ENCODE results near the gene TAF15.

- TF ChIP-seq, protein P1, sequence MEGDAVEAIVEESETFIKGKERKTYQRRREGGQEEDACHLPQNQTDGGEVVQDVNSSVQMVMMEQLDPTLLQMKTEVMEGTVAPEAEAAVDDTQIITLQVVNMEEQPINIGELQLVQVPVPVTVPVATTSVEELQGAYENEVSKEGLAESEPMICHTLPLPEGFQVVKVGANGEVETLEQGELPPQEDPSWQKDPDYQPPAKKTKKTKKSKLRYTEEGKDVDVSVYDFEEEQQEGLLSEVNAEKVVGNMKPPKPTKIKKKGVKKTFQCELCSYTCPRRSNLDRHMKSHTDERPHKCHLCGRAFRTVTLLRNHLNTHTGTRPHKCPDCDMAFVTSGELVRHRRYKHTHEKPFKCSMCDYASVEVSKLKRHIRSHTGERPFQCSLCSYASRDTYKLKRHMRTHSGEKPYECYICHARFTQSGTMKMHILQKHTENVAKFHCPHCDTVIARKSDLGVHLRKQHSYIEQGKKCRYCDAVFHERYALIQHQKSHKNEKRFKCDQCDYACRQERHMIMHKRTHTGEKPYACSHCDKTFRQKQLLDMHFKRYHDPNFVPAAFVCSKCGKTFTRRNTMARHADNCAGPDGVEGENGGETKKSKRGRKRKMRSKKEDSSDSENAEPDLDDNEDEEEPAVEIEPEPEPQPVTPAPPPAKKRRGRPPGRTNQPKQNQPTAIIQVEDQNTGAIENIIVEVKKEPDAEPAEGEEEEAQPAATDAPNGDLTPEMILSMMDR (conservative IDR thresholded peaks at IDR 0.05 in 1 of 2, IDR thresholded peaks at IDR 0.05 in 1 of 2; ENCODE audit: low read depth in 1 of 2, low read length in 2 of 2), result no peak
- peak; percentile 53 for TF ChIP-seq EZH2 (IDR thresholded peaks at IDR 0.05; ENCODE audit: low read length, missing control alignments)
Observed at GRCh38 chr17:35795871-35796265, 13.4 kb upstream of the TAF15 start.
